ENCODE measurements around the gene FGD4.

FGD4 gene

GRCh38 chr12:32419520-32419960 is 20.2 kb downstream of the FGD4 start:
- no peak for TF ChIP-seq OSR1 (CRISPR knock-in tag; IDR thresholded peaks at IDR 0.05)
- no peak for TF ChIP-seq TSHZ2 (CRISPR knock-in tag; IDR thresholded peaks at IDR 0.05)
- TF ChIP-seq ISL1 (CRISPR knock-in tag; IDR thresholded peaks at IDR 0.05) = no peak
- no peak for TF ChIP-seq ZNF565 (CRISPR knock-in tag; conservative IDR thresholded peaks at IDR 0.05; ENCODE audit: low read depth)
- TF ChIP-seq BACH2 (CRISPR knock-in tag; IDR thresholded peaks at IDR 0.05; ENCODE audit: borderline replicate concordance) = no peak
- no peak for TF ChIP-seq CSRNP3 (CRISPR knock-in tag; IDR thresholded peaks at IDR 0.05)
- TF ChIP-seq POU6F1 (CRISPR knock-in tag; IDR thresholded peaks at IDR 0.05; ENCODE audit: borderline replicate concordance, low read depth) = no peak
- TF ChIP-seq PATZ1 (CRISPR knock-in tag; IDR thresholded peaks at IDR 0.05; ENCODE audit: borderline replicate concordance) = no peak
- TF ChIP-seq TOX (CRISPR knock-in tag; IDR thresholded peaks at IDR 0.05; ENCODE audit: borderline replicate concordance) = no peak
- TF ChIP-seq SNAI2 (CRISPR knock-in tag; IDR thresholded peaks at IDR 0.05) = no peak
- TF ChIP-seq TCF4 (CRISPR knock-in tag; IDR thresholded peaks at IDR 0.05; ENCODE audit: borderline replicate concordance) = no peak
- no peak for TF ChIP-seq ESRRG (CRISPR knock-in tag; IDR thresholded peaks at IDR 0.05)
- no peak for TF ChIP-seq CSDC2 (CRISPR knock-in tag; IDR thresholded peaks at IDR 0.05)
- no peak for TF ChIP-seq CREB5 (CRISPR knock-in tag; IDR thresholded peaks at IDR 0.05; ENCODE audit: low read depth)
- TF ChIP-seq GLIS3 (CRISPR knock-in tag; IDR thresholded peaks at IDR 0.05) = no peak
- TF ChIP-seq ZC3H10 (CRISPR knock-in tag; IDR thresholded peaks at IDR 0.05) = no peak
- no peak for TF ChIP-seq ZNF70 (CRISPR knock-in tag; IDR thresholded peaks at IDR 0.05)
- TF ChIP-seq ZFP3 (CRISPR knock-in tag; IDR thresholded peaks at IDR 0.05) = no peak
- no peak for TF ChIP-seq PPARA (CRISPR knock-in tag; IDR thresholded peaks at IDR 0.05; ENCODE audit: borderline replicate concordance)
- TF ChIP-seq ZNF8 (CRISPR knock-in tag; IDR thresholded peaks at IDR 0.05) = no peak
- ATAC-seq = no peak

- TF ChIP-seq PATZ1 (CRISPR knock-in tag; IDR thresholded peaks at IDR 0.05; ENCODE audit: borderline replicate concordance) = no peak
- ATAC-seq = no peak
Observed at GRCh38 chr12:32420356-32420755, 21.0 kb downstream of the FGD4 start.

GRCh38 chr12:32423559-32423958 is 24.2 kb downstream of the FGD4 start:
- no peak for ATAC-seq
- no peak for TF ChIP-seq OSR1 (CRISPR knock-in tag; IDR thresholded peaks at IDR 0.05)
- no peak for TF ChIP-seq POU6F1 (CRISPR knock-in tag; IDR thresholded peaks at IDR 0.05; ENCODE audit: borderline replicate concordance, low read depth)
- TF ChIP-seq ZNF565 (CRISPR knock-in tag; conservative IDR thresholded peaks at IDR 0.05; ENCODE audit: low read depth) = no peak
- TF ChIP-seq PPARA (CRISPR knock-in tag; IDR thresholded peaks at IDR 0.05; ENCODE audit: borderline replicate concordance) = no peak
- no peak for TF ChIP-seq ZFP30 (CRISPR knock-in tag; IDR thresholded peaks at IDR 0.05)
- no peak for TF ChIP-seq CSDC2 (CRISPR knock-in tag; IDR thresholded peaks at IDR 0.05)
- TF ChIP-seq CSRNP3 (CRISPR knock-in tag; IDR thresholded peaks at IDR 0.05) = no peak
- no peak for TF ChIP-seq PATZ1 (CRISPR knock-in tag; IDR thresholded peaks at IDR 0.05; ENCODE audit: borderline replicate concordance)
- TF ChIP-seq ZFP3 (CRISPR knock-in tag; IDR thresholded peaks at IDR 0.05) = no peak
- TF ChIP-seq SNAI2 (CRISPR knock-in tag; IDR thresholded peaks at IDR 0.05) = no peak
- TF ChIP-seq ZNF8 (CRISPR knock-in tag; IDR thresholded peaks at IDR 0.05) = no peak

All from SK-N-SH treated with all-trans-retinoic acid at 6 μM for 48 hours (cell line).